Right atrium auricular region (tissue), 2 donors: ENCODE data around the gene PRPF18. TPM values are rescaled to one million over a fixed set of nuclear protein-coding genes. Genes with fewer than 3 reads are reported as not detected.

ENCODE experiments used
- DNase-seq: peaks from one replicate; pipeline ENCODE4 v3.0.0-alpha.2; 2019; ENCODE audit warnings: low spot score
- H3K27ac ChIP-seq, 2 donors: fragments of 200-600 bp; sonication (generic); 1 replicate in 1 of 2; 2 replicates in 1 of 2; pipeline ENCODE4 v1.5.1; 2016 to 2019
- H3K27me3 ChIP-seq, 2 donors: fragments of 200-600 bp; sonication (generic); one replicate each; pipeline versions ENCODE4 v1.5.1 to v1.6.0; 2017 to 2019
- H3K36me3 ChIP-seq: fragments of 200-600 bp; sonication (generic); one replicate; pipeline ENCODE4 v1.5.1; 2016
- H3K4me1 ChIP-seq, 2 donors: fragments of 200-600 bp; sonication (generic); one replicate each; pipeline versions ENCODE4 v1.5.1 to v1.6.0; 2017 to 2019
- H3K4me3 ChIP-seq, 2 donors: fragments of 200-600 bp; sonication (generic); 1 replicate in 1 of 2; 2 replicates in 1 of 2; pipeline ENCODE4 v1.5.1; 2017 to 2019; ENCODE audit warnings: mild to moderate bottlenecking in 1 of 2, moderate library complexity in 1 of 2
- H3K9me3 ChIP-seq, 2 donors: fragments of 200-600 bp; sonication (generic); one replicate each; pipeline ENCODE4 v1.5.1; 2019
- total RNA-seq, 2 donors: library from RNA; depleted of rRNA; stranded (reverse); fragments of >200 nt; gene quantifications; one replicate each; pipeline ENCODE4 v1.1.0, GENCODE V29; 2016
- TF ChIP-seq, protein P1 (sequence below), 2 donors: fragments of 200-600 bp; sonication (generic); IDR thresholded peaks; one replicate each; pipeline ENCODE4 v1.5.1; 2019; ENCODE audit warnings: antibody characterized with exemption in 2 of 2

Gene PRPF18
- total RNA-seq, 2 donors from 2014 or later, result 15.1 to 19.1 TPM

DNA sequence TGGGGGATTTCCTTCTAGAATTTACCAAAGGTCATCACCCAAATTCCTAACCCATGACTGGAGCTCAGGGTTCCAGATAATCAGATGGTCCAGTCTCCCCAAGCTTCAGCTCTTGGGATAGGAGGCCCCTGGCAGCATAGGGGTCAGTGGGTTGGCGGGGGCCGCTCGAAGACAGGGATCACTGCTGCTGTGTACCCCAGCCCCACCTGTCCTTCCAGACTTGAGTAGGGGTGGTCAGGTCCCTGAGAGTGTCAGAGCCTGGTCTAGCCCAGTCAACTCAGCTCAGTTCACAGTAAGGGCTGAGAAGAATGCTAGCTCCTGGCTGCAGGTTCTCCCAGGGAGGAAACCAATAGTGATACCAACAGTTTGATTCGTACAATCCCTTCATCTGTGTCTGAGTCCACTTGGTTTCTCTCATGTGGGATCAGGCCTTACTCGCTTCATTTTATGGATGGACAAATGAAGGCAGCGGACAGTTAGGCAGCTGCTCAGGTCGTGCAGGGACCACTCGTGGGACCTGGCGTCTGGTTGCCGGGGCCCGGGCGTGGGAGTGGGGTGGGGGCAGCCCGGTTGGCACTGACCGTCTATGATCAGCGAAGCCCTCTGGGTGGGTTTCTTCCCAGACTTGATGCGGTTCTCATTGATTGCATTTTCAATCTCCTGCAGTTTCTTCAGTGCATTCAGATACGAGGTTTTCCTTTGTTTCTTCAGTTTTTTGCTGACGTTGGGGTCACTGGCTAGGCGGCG, 78.9 kb downstream of the PRPF18 start:
- Histone ChIP-seq H3K4me3 (no peak overlapping the region), H3K36me3 (peaks cover 69% of the 10 kb centered on the region), H3K27me3 (no peaks in the 10 kb centered on the region), H3K9me3 (no peaks in the 10 kb centered on the region), H3K27ac (no peak overlapping the region), H3K4me1 (no peaks in the 10 kb centered on the region)
- TF ChIP-seq, protein P1, sequence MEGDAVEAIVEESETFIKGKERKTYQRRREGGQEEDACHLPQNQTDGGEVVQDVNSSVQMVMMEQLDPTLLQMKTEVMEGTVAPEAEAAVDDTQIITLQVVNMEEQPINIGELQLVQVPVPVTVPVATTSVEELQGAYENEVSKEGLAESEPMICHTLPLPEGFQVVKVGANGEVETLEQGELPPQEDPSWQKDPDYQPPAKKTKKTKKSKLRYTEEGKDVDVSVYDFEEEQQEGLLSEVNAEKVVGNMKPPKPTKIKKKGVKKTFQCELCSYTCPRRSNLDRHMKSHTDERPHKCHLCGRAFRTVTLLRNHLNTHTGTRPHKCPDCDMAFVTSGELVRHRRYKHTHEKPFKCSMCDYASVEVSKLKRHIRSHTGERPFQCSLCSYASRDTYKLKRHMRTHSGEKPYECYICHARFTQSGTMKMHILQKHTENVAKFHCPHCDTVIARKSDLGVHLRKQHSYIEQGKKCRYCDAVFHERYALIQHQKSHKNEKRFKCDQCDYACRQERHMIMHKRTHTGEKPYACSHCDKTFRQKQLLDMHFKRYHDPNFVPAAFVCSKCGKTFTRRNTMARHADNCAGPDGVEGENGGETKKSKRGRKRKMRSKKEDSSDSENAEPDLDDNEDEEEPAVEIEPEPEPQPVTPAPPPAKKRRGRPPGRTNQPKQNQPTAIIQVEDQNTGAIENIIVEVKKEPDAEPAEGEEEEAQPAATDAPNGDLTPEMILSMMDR (IDR thresholded peaks at IDR 0.05), result no peak
- DNase-seq, result no peak

DNA sequence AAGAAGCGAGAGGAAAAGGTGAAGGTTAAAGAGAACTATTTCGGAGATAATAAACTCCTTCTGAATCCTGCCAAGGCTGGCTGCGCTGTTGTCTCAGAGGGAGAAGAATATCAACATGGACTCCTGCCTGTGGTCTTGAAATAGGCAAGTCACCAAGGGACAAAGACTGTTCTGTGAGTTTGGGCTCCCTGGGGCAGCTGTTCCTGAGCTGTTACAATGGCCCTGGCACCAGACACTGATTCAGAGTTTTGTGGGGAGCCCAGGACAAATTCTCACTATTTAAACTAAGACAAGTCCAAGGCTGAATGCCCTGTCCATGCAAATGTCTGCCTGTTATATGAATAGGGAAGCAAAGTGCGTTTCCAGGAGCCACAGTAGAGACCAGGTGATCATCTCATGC, 81.4 kb downstream of the PRPF18 start:
- peaks cover 67% of the 10 kb centered on the region for H3K36me3 ChIP-seq
- no peaks in the 10 kb centered on the region for H3K9me3 ChIP-seq
- H3K4me3 ChIP-seq, result no peak overlapping the region
- TF ChIP-seq, protein P1 (IDR thresholded peaks at IDR 0.05), result no peak
- H3K4me1 ChIP-seq, result no peaks in the 10 kb centered on the region
- H3K27ac ChIP-seq, result no peak overlapping the region
- DNase-seq, result no peak
- no peaks in the 10 kb centered on the region for H3K27me3 ChIP-seq

DNA sequence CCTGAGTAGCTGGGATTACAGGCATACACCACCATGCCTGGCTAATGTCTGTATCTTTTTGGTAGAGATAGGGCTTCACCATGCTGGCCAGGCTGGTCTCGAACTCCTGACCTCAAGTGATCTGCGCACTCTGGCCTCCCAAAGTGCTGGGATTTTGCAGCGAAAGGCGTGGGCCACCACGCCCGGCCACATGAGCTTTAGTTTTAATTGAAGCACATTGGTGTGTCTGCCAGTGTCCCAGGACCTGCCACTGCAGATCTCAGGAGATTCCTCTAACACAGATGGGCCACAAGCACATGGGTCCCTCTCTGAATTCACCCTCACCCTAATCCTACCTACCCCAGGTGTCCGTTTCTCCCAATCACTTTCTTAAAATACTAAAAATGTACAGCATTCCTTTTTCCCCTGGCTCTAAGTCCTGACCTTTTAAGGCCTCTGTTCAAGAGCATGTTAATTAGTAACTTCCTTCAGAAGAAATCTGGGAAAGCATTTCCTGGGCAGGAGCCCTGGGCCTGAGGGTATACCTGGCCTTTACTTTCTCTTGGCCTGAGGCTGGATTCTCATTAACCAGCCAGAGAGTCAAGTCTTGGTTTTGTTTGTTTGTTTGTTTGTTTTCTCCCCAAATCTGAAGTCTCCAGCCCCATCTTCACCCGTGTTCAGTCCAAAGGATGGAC, 82.6 kb downstream of the PRPF18 start:
- no peaks in the 10 kb centered on the region for H3K4me1 ChIP-seq
- no peak overlapping the region for H3K27ac ChIP-seq
- no peak for DNase-seq
- H3K4me3 ChIP-seq, result no peak overlapping the region
- H3K36me3 ChIP-seq, result peaks cover 59% of the 10 kb centered on the region
- no peaks in the 10 kb centered on the region for H3K9me3 ChIP-seq
- TF ChIP-seq, protein P1 (IDR thresholded peaks at IDR 0.05), result no peak
- no peaks in the 10 kb centered on the region for H3K27me3 ChIP-seq

DNA sequence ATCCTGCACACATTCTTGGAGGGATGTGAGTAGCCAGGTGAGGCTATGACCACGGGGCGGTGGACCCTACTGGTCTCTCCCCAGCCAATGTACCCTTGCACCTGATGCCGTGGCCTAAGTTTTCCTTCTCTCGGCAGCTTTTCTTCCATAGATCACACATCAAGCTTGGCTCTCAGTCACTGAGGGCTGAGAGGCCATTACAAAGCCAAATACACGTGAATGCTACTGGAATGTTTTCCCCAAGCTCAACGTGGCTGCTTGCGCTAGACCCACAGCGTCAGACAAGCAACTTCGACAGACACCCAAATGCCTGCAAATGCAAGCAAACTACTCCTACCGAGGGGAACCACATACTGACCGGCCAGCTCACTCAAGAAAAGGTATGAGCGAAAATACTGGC, 83.1 kb downstream of the PRPF18 start:
- Histone ChIP-seq H3K27me3 (no peaks in the 10 kb centered on the region), H3K9me3 (no peaks in the 10 kb centered on the region), H3K36me3 (peaks cover 62% of the 10 kb centered on the region), H3K27ac (no peak overlapping the region), H3K4me3 (no peak overlapping the region), H3K4me1 (no peaks in the 10 kb centered on the region)
- DNase-seq, result no peak
- TF ChIP-seq, protein P1 (IDR thresholded peaks at IDR 0.05), result no peak

DNA sequence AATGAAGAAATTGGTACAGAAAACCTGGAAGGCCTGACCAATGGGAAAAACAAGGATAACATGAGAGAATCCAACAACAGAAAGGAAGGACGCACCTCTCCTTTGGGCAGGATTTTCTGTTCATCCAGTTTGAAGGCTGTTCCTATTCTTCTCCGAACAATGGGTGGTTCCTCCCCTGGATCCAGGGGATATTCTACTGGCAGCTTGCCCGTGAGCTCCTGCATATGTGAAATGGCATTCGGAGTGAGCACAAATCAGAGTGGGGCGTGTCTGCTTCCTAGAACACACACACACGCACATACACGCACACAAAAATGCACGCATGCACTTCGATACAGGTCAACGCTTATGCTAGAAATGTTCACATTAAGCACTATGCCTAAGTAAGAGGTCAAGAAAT, 83.5 kb downstream of the PRPF18 start:
- no peak for DNase-seq
- Histone ChIP-seq H3K4me3 (no peak overlapping the region), H3K4me1 (no peaks in the 10 kb centered on the region), H3K27me3 (no peaks in the 10 kb centered on the region), H3K27ac (no peak overlapping the region), H3K9me3 (no peaks in the 10 kb centered on the region), H3K36me3 (peaks cover 61% of the 10 kb centered on the region)
- TF ChIP-seq, protein P1 (IDR thresholded peaks at IDR 0.05), result no peak
